Karpas-422 (cell line): ENCODE data around the gene KCNG2. TPM values are rescaled to one million over a fixed set of nuclear protein-coding genes. Genes with fewer than 3 reads are reported as not detected.

Experiments
- DNase-seq: peaks from one replicate; pipeline ENCODE4 v3.0.0-alpha.2; 2015
- H2AFZ ChIP-seq: fragments of 200-600 bp; sonication (generic); 2 replicates; pipeline ENCODE4 v1.6.1; 2014; ENCODE audit warnings: antibody characterized with exemption, low read length, mixed read lengths
- H3K27ac ChIP-seq: fragments of 200-600 bp; sonication (generic); 2 replicates; pipeline ENCODE4 v1.5.1; 2014; ENCODE audit warnings: mild to moderate bottlenecking, low read length, moderate library complexity
- H3K27me3 ChIP-seq: fragments of 200-600 bp; sonication (generic); 2 replicates; pipeline ENCODE4 v1.6.1; 2014; ENCODE audit warnings: low read length, mixed read lengths
- H3K36me3 ChIP-seq: fragments of 200-600 bp; sonication (generic); 2 replicates; pipeline ENCODE4 v1.6.1; 2014; ENCODE audit warnings: low read length, mixed read lengths; ENCODE audit not compliant: insufficient read depth
- H3K4me1 ChIP-seq: fragments of 200-600 bp; sonication (generic); 2 replicates; pipeline ENCODE4 v1.6.1; 2014; ENCODE audit warnings: mild to moderate bottlenecking, low read length, mixed read lengths
- H3K4me2 ChIP-seq: fragments of 200-600 bp; sonication (generic); 2 replicates; pipeline ENCODE4 v1.6.1; 2014; ENCODE audit warnings: low read length, low read depth, mild to moderate bottlenecking; ENCODE audit not compliant: poor library complexity, severe bottlenecking
- H3K4me3 ChIP-seq: fragments of 200-600 bp; sonication (generic); 2 replicates; pipeline ENCODE4 v1.5.1; 2014; ENCODE audit warnings: mild to moderate bottlenecking, antibody characterized with exemption, low read length, mixed read lengths
- H3K79me2 ChIP-seq: fragments of 200-600 bp; sonication (generic); 2 replicates; pipeline ENCODE4 v1.6.1; 2014; ENCODE audit warnings: mild to moderate bottlenecking, low read length, mixed read lengths
- H3K9ac ChIP-seq: fragments of 200-600 bp; sonication (generic); 2 replicates; pipeline ENCODE4 v1.6.0; 2014; ENCODE audit warnings: low read length
- H3K9me2 ChIP-seq: fragments of 200-600 bp; sonication (generic), shearing (Covaris generic); replicated peaks from 2 replicates; pipeline ENCODE4 v1.6.0; 2014; ENCODE audit warnings: mild to moderate bottlenecking, low read length, moderate library complexity; ENCODE audit not compliant: insufficient read depth
- H3K9me3 ChIP-seq: fragments of 300-700, 200-600 bp; sonication (generic); 2 replicates; pipeline ENCODE4 v1.6.1; 2014; ENCODE audit warnings: low read length, mixed read lengths
- H4K20me1 ChIP-seq: fragments of 200-600 bp; sonication (generic); 2 replicates; pipeline ENCODE4 v1.6.1; 2014; ENCODE audit warnings: mild to moderate bottlenecking, antibody characterized with exemption, low read length, low read depth; ENCODE audit not compliant: insufficient read depth
- total RNA-seq: library from RNA; depleted of rRNA; stranded (reverse); fragments of >200 nt; shearing (Covaris generic); gene quantifications from 2 replicates; pipeline ENCODE4 v1.2.3, GENCODE V29; 2014; ENCODE audit warnings: low replicate concordance

Gene KCNG2
- total RNA-seq, 1 experiment from 2014 or later: not detected

GRCh38 chr18:79763407-79763806 lies 34.3 kb upstream of the KCNG2 start:
- peaks cover 2% of the 10 kb centered on the region; the same call in 1 of the 2 replicates for H3K27me3 ChIP-seq
- H4K20me1 ChIP-seq: no peaks in the 10 kb centered on the region
- H3K79me2 ChIP-seq: no peaks in the 10 kb centered on the region
- H3K9me2 ChIP-seq: no peaks in the 10 kb centered on the region
- no peak overlapping the region for H2AFZ ChIP-seq
- H3K9ac ChIP-seq: no peak overlapping the region
- no peak overlapping the region for H3K4me3 ChIP-seq
- H3K27ac ChIP-seq: no peak overlapping the region
- no peak overlapping the region for H3K4me2 ChIP-seq
- no peaks in the 10 kb centered on the region for H3K36me3 ChIP-seq
- H3K4me1 ChIP-seq: no peaks in the 10 kb centered on the region
- H3K9me3 ChIP-seq: no peaks in the 10 kb centered on the region
- no peak for DNase-seq

DNA sequence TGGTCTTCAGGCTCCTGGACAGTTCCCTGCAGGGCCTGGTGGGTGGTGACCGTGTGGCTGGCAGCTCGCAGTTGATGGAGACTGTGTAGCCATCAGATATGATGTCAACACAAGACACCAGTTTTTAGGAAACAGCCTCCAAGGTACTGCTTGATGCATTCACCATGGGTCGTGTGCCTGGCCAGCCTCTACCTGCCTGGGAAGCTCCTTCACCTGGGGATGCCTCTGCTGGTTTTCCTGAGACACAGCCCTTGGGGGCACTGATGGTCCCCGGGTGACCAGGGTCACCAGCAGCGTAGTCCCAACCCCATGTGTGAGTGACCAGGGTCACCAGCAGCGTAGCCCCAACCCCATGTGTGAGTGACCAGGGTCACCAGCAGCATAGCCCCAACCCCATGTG lies 33.6 kb upstream of the KCNG2 start:
- DNase-seq: no peak
- H3K9ac ChIP-seq: no peak overlapping the region
- peaks cover 2% of the 10 kb centered on the region; the same call in 1 of the 2 replicates for H3K27me3 ChIP-seq
- no peaks in the 10 kb centered on the region for H3K4me1 ChIP-seq
- no peaks in the 10 kb centered on the region for H3K9me2 ChIP-seq
- no peak overlapping the region for H3K4me3 ChIP-seq
- no peak overlapping the region for H3K4me2 ChIP-seq
- no peaks in the 10 kb centered on the region for H3K9me3 ChIP-seq
- H3K79me2 ChIP-seq: no peaks in the 10 kb centered on the region
- no peaks in the 10 kb centered on the region for H3K36me3 ChIP-seq
- no peak overlapping the region for H3K27ac ChIP-seq
- no peak overlapping the region for H2AFZ ChIP-seq
- no peaks in the 10 kb centered on the region for H4K20me1 ChIP-seq

DNA sequence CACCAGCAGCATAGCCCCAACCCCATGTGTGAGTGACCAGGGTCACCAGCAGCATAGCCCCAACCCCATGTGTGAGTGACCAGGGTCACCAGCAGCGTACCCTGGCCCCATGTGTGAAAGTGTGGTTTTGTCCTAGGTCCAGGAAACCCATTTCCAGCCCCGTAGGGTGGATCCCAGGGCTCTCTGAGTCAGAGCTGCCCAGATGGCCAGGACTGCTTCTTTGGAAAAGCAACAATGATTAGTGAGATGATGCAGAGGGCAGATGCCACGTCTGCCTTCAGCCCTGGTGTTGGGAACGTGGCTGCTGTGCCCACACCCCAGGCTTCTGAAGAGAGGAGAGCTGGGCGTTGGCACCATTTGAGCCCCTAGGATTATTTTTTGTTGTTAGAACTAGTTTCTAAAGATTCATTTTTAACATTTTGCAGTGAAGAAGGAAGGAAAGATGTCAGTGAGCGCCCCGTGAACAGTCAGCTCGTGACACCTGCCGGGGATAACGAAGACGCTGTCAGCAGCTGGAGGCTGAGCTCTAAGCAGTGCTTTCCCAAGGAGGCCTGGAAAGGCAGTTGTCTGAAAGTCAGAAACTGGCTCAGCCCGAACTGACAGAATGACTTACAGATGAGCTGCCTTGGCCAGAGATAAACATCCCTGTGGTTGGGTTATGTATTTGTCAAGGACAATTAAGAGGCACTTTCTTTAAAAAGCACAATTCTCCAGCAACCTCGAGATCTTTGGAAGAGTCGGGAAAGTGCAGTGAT lies 32.1 kb upstream of the KCNG2 start:
- no peaks in the 10 kb centered on the region for H3K4me1 ChIP-seq
- H3K9ac ChIP-seq: no peak overlapping the region
- H3K9me3 ChIP-seq: no peaks in the 10 kb centered on the region
- no peaks in the 10 kb centered on the region for H4K20me1 ChIP-seq
- peaks cover 2% of the 10 kb centered on the region; the same call in 1 of the 2 replicates for H3K27me3 ChIP-seq
- H3K4me2 ChIP-seq: no peak overlapping the region
- H3K36me3 ChIP-seq: no peaks in the 10 kb centered on the region
- H2AFZ ChIP-seq: no peak overlapping the region
- no peak overlapping the region for H3K27ac ChIP-seq
- no peaks in the 10 kb centered on the region for H3K9me2 ChIP-seq
- no peaks in the 10 kb centered on the region for H3K79me2 ChIP-seq
- H3K4me3 ChIP-seq: no peak overlapping the region
- no peak for DNase-seq

DNA sequence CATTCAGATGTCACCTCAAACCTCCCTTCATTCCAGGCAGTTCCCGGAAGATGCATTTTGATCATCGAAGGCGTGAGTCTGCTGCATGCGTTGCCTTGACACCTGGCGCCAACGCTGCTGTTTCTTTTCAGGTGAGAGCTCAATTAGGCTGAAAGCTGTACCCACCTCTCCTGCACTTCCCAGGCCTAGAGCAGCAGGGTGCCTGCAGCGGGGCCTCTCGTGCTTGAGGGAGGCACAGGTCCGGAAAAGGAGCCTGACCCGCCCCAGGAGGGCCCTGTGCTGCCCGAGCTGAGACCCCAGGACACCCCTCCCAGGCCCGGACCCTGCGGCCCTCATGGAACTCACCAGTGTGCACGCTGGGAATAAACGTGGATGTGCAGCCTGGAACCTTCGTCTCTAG lies 31.4 kb upstream of the KCNG2 start:
- H3K27me3 ChIP-seq: peaks cover 2% of the 10 kb centered on the region; the same call in 1 of the 2 replicates
- DNase-seq: no peak
- H3K27ac ChIP-seq: no peak overlapping the region
- no peak overlapping the region for H3K4me2 ChIP-seq
- H2AFZ ChIP-seq: no peak overlapping the region
- no peaks in the 10 kb centered on the region for H3K79me2 ChIP-seq
- no peak overlapping the region for H3K9ac ChIP-seq
- H3K36me3 ChIP-seq: no peaks in the 10 kb centered on the region
- no peaks in the 10 kb centered on the region for H3K9me2 ChIP-seq
- H3K4me3 ChIP-seq: no peak overlapping the region
- no peaks in the 10 kb centered on the region for H3K4me1 ChIP-seq
- H3K9me3 ChIP-seq: no peaks in the 10 kb centered on the region
- no peaks in the 10 kb centered on the region for H4K20me1 ChIP-seq

DNA sequence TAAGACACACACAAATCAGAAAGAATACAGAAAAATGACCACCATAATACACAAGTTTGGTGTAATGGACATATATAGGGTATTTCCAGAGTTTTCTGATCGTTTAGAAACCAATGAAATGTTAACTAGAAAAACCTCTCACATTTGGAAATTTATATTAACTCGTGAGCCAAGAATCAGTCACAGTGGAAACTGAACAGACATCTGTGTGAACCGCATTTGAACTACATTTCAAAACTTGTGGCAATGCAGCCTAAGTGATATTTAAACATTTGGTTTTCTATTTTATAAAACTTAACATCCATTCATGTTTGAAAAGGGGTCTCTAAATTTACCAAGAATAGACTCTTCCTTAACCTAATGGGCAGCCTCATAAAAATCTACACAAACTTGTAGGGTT lies 29.0 kb upstream of the KCNG2 start:
- no peaks in the 10 kb centered on the region for H3K9me2 ChIP-seq
- no peaks in the 10 kb centered on the region for H3K9me3 ChIP-seq
- H3K4me2 ChIP-seq: no peak overlapping the region
- no peak overlapping the region for H2AFZ ChIP-seq
- H3K9ac ChIP-seq: no peak overlapping the region
- no peak overlapping the region for H3K4me3 ChIP-seq
- no peak overlapping the region for H3K27ac ChIP-seq
- no peaks in the 10 kb centered on the region for H3K4me1 ChIP-seq
- peaks cover 2% of the 10 kb centered on the region; the same call in 1 of the 2 replicates for H3K27me3 ChIP-seq
- H3K79me2 ChIP-seq: no peaks in the 10 kb centered on the region
- H4K20me1 ChIP-seq: no peaks in the 10 kb centered on the region
- no peaks in the 10 kb centered on the region for H3K36me3 ChIP-seq
- no peak for DNase-seq

- Histone ChIP-seq H3K36me3 (no peaks in the 10 kb centered on the region), H3K27ac (no peak overlapping the region), H3K9ac (no peak overlapping the region), H2AFZ (no peak overlapping the region), H3K4me2 (no peak overlapping the region), H3K4me1 (no peaks in the 10 kb centered on the region), H3K4me3 (no peak overlapping the region), H3K9me3 (no peaks in the 10 kb centered on the region), H3K27me3 (peaks cover 2% of the 10 kb centered on the region; the same call in 1 of the 2 replicates), H3K79me2 (no peaks in the 10 kb centered on the region), H4K20me1 (no peaks in the 10 kb centered on the region), H3K9me2 (no peaks in the 10 kb centered on the region)
- DNase-seq: no peak
These were observed 27.8 kb upstream of the KCNG2 start for GRCh38 chr18:79769698-79770500.

GRCh38 chr18:79770501-79770815 lies 27.3 kb upstream of the KCNG2 start:
- Histone ChIP-seq H3K79me2 (no peaks in the 10 kb centered on the region), H3K4me3 (no peak overlapping the region), H3K4me1 (no peaks in the 10 kb centered on the region), H3K27ac (no peak overlapping the region), H2AFZ (no peak overlapping the region), H3K4me2 (no peak overlapping the region), H4K20me1 (no peaks in the 10 kb centered on the region), H3K27me3 (peaks cover 2% of the 10 kb centered on the region; the same call in 1 of the 2 replicates), H3K9me2 (no peaks in the 10 kb centered on the region), H3K36me3 (no peaks in the 10 kb centered on the region), H3K9ac (no peak overlapping the region), H3K9me3 (no peaks in the 10 kb centered on the region)
- no peak for DNase-seq

DNA sequence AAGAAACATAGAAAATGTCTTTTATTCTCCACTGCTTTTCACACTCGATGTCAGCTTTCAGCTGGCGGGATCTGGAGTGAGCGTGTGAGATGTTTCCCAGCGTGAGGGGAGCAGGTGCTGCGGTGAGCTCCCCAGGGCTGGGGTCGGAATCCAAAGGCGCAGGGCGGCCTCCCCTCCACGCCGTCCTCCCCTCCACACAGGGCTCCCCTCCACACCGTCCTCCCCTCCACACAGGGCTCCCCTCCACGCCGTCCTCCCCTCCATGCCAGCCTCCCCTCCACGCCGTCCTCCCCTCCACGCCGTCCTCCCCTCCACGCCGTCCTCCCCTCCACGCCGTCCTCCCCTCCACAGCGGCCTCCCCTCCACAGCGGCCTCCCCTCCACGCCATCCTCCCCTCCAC lies 26.9 kb upstream of the KCNG2 start:
- Histone ChIP-seq H3K4me1 (no peaks in the 10 kb centered on the region), H3K36me3 (no peaks in the 10 kb centered on the region), H3K27ac (no peak overlapping the region), H3K9me3 (no peaks in the 10 kb centered on the region), H3K79me2 (no peaks in the 10 kb centered on the region), H3K27me3 (peaks cover 2% of the 10 kb centered on the region; the same call in 1 of the 2 replicates), H2AFZ (no peak overlapping the region), H3K9me2 (no peaks in the 10 kb centered on the region), H3K9ac (no peak overlapping the region), H3K4me3 (no peak overlapping the region), H3K4me2 (no peak overlapping the region), H4K20me1 (no peaks in the 10 kb centered on the region)
- DNase-seq: no peak
